HG03469 (cell line): ENCODE results near the gene GRIN2C.

Source experiments
- ATAC-seq: cut with Tn5 transposase; IDR thresholded peaks from one replicate; pipeline ENCODE4 v1.9.1; 2021; ENCODE audit warnings: mild to moderate bottlenecking, moderate library complexity, moderate number of reproducible peaks; ENCODE audit not compliant: unreplicated experiment

Gene GRIN2C

GRCh38 chr17:74822939-74823367 lies 36.7 kb downstream of the GRIN2C start:
- no peak for ATAC-seq

GRCh38 chr17:74822335-74822938 lies 37.2 kb downstream of the GRIN2C start:
- ATAC-seq, result no peak

- ATAC-seq, result no peak
Observed at GRCh38 chr17:74821655-74822334, 37.9 kb downstream of the GRIN2C start.

GRCh38 chr17:74819801-74820436 lies 39.8 kb downstream of the GRIN2C start:
- ATAC-seq, result no peak

- ATAC-seq, result no peak
Observed at GRCh38 chr17:74818291-74818938, 41.3 kb downstream of the GRIN2C start.

- no peak for ATAC-seq
Observed at GRCh38 chr17:74816905-74817620, 42.6 kb downstream of the GRIN2C start.

GRCh38 chr17:74815550-74816370 lies 43.9 kb downstream of the GRIN2C start:
- no peak for ATAC-seq

- ATAC-seq, result no peak
Observed at GRCh38 chr17:74815067-74815466, 44.6 kb downstream of the GRIN2C start.

GRCh38 chr17:74814453-74814852 lies 45.2 kb downstream of the GRIN2C start:
- ATAC-seq, result no peak

- no peak for ATAC-seq
Observed at GRCh38 chr17:74812109-74813009, 47.3 kb downstream of the GRIN2C start.

- no peak for ATAC-seq
Observed at GRCh38 chr17:74810699-74811485, 48.8 kb downstream of the GRIN2C start.

GRCh38 chr17:74808714-74809430 lies 50.8 kb downstream of the GRIN2C start:
- ATAC-seq, result no peak

GRCh38 chr17:74807925-74808324 lies 51.8 kb downstream of the GRIN2C start:
- no peak for ATAC-seq

GRCh38 chr17:74807441-74807840 lies 52.2 kb downstream of the GRIN2C start:
- no peak for ATAC-seq

- ATAC-seq, result no peak
Observed at GRCh38 chr17:74806334-74806733, 53.4 kb downstream of the GRIN2C start.

GRCh38 chr17:74805591-74805991 lies 54.1 kb downstream of the GRIN2C start:
- ATAC-seq, result no peak

GRCh38 chr17:74804683-74805082 lies 55.0 kb downstream of the GRIN2C start:
- no peak for ATAC-seq

GRCh38 chr17:74803971-74804370 lies 55.7 kb downstream of the GRIN2C start:
- no peak for ATAC-seq
